ENCODE data around the gene OR9G4. TPM values are rescaled to one million over a fixed set of nuclear protein-coding genes. Genes with fewer than 3 reads are reported as not detected.

Gene OR9G4
- total and polyA plus RNA-seq, 2 experiments from 2014 or later, result not detected

GRCh38 chr11:56720513-56720912 is 28.0 kb downstream of the OR9G4 start (continued):
- no peak for TF ChIP-seq CTCF (conservative IDR thresholded peaks at IDR 0.05; ENCODE audit: low read depth in 2 of 2)
- no peak for TF ChIP-seq JUNB (IDR thresholded peaks at IDR 0.05; ENCODE audit: unreplicated experiment)
- TF ChIP-seq CREB1 (CRISPR knock-in tag; IDR thresholded peaks at IDR 0.05; ENCODE audit: low read depth), result no peak
- TF ChIP-seq EZH2 (IDR thresholded peaks at IDR 0.05; ENCODE audit: low read depth, unreplicated experiment), result no peak
- TF ChIP-seq ZNF331 (CRISPR knock-in tag; IDR thresholded peaks at IDR 0.05; ENCODE audit: low read depth), result no peak
- no peak for TF ChIP-seq ETS1 (IDR thresholded peaks at IDR 0.05)
- no peak for TF ChIP-seq STAT1 (IDR thresholded peaks at IDR 0.05; ENCODE audit: unreplicated experiment)
- TF ChIP-seq NANOG (IDR thresholded peaks at IDR 0.05; ENCODE audit: borderline replicate concordance), result no peak

GRCh38 chr11:56716379-56716854 is 32.1 kb downstream of the OR9G4 start:
- Histone ChIP-seq H3K79me2 (replicated peaks; ENCODE audit: insufficient read depth) (no peaks in the 10 kb centered on the region), H3K4me2 (no peak overlapping the region), H3F3A (replicated peaks; ENCODE audit: low read depth) (no peaks in the 10 kb centered on the region), H3K27me3 (ENCODE audit: insufficient read depth) (no peaks in the 10 kb centered on the region), H3K9me2 (ENCODE audit: insufficient read depth) (no peaks in the 10 kb centered on the region), H3K4me1 (ENCODE audit: insufficient read depth) (no peaks in the 10 kb centered on the region), H2AFZ (no peak overlapping the region), H3K4me3 (no peak overlapping the region), H4K20me1 (replicated peaks; ENCODE audit: insufficient read depth) (no peaks in the 10 kb centered on the region), H3K27ac (ENCODE audit: low read depth) (no peak overlapping the region), H3K36me3 (ENCODE audit: insufficient read depth) (no peaks in the 10 kb centered on the region)
- Mint-ChIP-seq H3K36me3 (ENCODE audit: low read depth) (peaks cover 3% of the 10 kb centered on the region; the same call in 2 of the 3 replicates), H3K4me3 (no peak overlapping the region), H3K4me1 (no peaks in the 10 kb centered on the region), H3K9me3 (peaks cover 11% of the 10 kb centered on the region; the same call in 2 of the 3 replicates), H3K27ac (no peak overlapping the region), H3K27me3 (ENCODE audit: insufficient read depth, low read depth, poor library complexity) (no peaks in the 10 kb centered on the region)
- no peak for ATAC-seq
- DNase-seq (ENCODE audit: low spot score), result no peak
- TF ChIP-seq EZH2 (IDR thresholded peaks at IDR 0.05; ENCODE audit: low read depth, unreplicated experiment) (no peak), REST (IDR thresholded peaks at IDR 0.05; ENCODE audit: unreplicated experiment) (no peak), ZNF114 (CRISPR knock-in tag; IDR thresholded peaks at IDR 0.05) (no peak), POLR2AphosphoS5 (IDR thresholded peaks at IDR 0.05; ENCODE audit: low read depth) (no peak), ZNF331 (CRISPR knock-in tag; IDR thresholded peaks at IDR 0.05; ENCODE audit: low read depth) (no peak), EZH2phosphoT487 (IDR thresholded peaks at IDR 0.05; ENCODE audit: unreplicated experiment) (no peak), ETS1 (IDR thresholded peaks at IDR 0.05) (no peak), JUNB (IDR thresholded peaks at IDR 0.05; ENCODE audit: unreplicated experiment) (no peak), STAT1 (IDR thresholded peaks at IDR 0.05; ENCODE audit: unreplicated experiment) (no peak), CTCF (conservative IDR thresholded peaks at IDR 0.05; ENCODE audit: low read depth in 2 of 2) (no peak), CREB1 (CRISPR knock-in tag; IDR thresholded peaks at IDR 0.05; ENCODE audit: low read depth) (no peak), NANOG (IDR thresholded peaks at IDR 0.05; ENCODE audit: borderline replicate concordance) (no peak)

All from GM23338 (cell line).